ENCODE results near the gene C2CD4B. TPM values are rescaled to one million over a fixed set of nuclear protein-coding genes. Genes with fewer than 3 reads are reported as not detected.
A peak's percentile ranks its signal among the peaks of the same experiment; 100 is the strongest.

The C2CD4B gene, protein sequence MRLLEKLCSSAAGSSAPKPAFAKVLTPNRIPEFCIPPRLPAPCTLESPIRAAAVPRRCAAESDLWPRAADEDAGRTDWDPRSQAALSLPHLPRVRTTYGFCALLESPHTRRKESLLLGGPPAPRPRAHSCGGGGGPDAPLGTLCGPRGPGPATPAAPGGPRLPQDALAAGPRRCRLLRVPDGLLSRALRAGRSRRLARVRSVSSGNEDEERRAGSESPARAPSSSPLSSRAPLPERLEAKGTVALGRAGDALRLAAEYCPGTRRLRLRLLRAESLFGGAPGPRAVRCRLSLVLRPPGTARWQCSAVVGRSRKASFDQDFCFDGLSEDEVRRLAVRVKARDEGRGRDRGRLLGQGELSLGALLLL
- total RNA-seq (2021; ENCODE audit: unreplicated experiment) (0.26 TPM), Bru-seq, nascent RNA (not detected), BruChase-seq, experiment 1, labeled RNA remaining after a 2-hour chase (not detected), BruChase-seq, experiment 2, labeled RNA remaining after a 6-hour chase (percentile 20 among the genes with signal in this experiment)
- not detected for polyA plus RNA-seq (2012; ENCODE audit: insufficient read length)
- long read RNA-seq: 0 reads

- no peak for DNase-seq (ENCODE audit: low read depth, low spot score)
- Histone ChIP-seq H3K4me1 (ENCODE audit: control insufficient read depth, insufficient read depth, low read length) (0 out of 2 replicates have a peak, but pooled peaks cover 4% of the 10 kb centered on the region), H3K36me3 (ENCODE audit: control insufficient read depth, insufficient read depth, low read length) (no peaks in the 10 kb centered on the region), H3K9me3 (ENCODE audit: control insufficient read depth, insufficient read depth, low read depth, low read length) (no peaks in the 10 kb centered on the region), H3K27ac (ENCODE audit: low read length) (no peak within 1 kb of the TSS), H3K4me3 (ENCODE audit: low read depth in 2 of 2, low read length in 2 of 2) (peak within 1 kb of the TSS; percentile 32 to 38), H3K27me3 (ENCODE audit: control insufficient read depth, insufficient read depth, low read length) (peaks cover 46% of the 10 kb centered on the region)
- BruUV-seq (replicated peaks): no TSS peak
- peak; percentile 92 for ATAC-seq
- in situ Hi-C loops (cut with HindIII; ENCODE audit: low pct_unique_long_range_greater_than_20kb, low sequenced_read_pairs): no loop called here
- intact Hi-C loops (cut with micrococcal nuclease; ENCODE audit: unreplicated experiment): no loop called here
- CTCF ChIA-PET: interaction anchor here (1.0 kb wide), 1 partner anchor 89 kb away, joined by 5 read pairs; no protein-coding TSS in a partner anchor
- TF ChIP-seq, protein P1, sequence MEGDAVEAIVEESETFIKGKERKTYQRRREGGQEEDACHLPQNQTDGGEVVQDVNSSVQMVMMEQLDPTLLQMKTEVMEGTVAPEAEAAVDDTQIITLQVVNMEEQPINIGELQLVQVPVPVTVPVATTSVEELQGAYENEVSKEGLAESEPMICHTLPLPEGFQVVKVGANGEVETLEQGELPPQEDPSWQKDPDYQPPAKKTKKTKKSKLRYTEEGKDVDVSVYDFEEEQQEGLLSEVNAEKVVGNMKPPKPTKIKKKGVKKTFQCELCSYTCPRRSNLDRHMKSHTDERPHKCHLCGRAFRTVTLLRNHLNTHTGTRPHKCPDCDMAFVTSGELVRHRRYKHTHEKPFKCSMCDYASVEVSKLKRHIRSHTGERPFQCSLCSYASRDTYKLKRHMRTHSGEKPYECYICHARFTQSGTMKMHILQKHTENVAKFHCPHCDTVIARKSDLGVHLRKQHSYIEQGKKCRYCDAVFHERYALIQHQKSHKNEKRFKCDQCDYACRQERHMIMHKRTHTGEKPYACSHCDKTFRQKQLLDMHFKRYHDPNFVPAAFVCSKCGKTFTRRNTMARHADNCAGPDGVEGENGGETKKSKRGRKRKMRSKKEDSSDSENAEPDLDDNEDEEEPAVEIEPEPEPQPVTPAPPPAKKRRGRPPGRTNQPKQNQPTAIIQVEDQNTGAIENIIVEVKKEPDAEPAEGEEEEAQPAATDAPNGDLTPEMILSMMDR (IDR thresholded peaks at IDR 0.05): no peak; the same call in 1 of the 2 replicates
- TF ChIP-seq SIN3A (IDR thresholded peaks at IDR 0.05; ENCODE audit: borderline replicate concordance, insufficient read depth, low read depth, low read length): no peak
- TF ChIP-seq, protein P2, sequence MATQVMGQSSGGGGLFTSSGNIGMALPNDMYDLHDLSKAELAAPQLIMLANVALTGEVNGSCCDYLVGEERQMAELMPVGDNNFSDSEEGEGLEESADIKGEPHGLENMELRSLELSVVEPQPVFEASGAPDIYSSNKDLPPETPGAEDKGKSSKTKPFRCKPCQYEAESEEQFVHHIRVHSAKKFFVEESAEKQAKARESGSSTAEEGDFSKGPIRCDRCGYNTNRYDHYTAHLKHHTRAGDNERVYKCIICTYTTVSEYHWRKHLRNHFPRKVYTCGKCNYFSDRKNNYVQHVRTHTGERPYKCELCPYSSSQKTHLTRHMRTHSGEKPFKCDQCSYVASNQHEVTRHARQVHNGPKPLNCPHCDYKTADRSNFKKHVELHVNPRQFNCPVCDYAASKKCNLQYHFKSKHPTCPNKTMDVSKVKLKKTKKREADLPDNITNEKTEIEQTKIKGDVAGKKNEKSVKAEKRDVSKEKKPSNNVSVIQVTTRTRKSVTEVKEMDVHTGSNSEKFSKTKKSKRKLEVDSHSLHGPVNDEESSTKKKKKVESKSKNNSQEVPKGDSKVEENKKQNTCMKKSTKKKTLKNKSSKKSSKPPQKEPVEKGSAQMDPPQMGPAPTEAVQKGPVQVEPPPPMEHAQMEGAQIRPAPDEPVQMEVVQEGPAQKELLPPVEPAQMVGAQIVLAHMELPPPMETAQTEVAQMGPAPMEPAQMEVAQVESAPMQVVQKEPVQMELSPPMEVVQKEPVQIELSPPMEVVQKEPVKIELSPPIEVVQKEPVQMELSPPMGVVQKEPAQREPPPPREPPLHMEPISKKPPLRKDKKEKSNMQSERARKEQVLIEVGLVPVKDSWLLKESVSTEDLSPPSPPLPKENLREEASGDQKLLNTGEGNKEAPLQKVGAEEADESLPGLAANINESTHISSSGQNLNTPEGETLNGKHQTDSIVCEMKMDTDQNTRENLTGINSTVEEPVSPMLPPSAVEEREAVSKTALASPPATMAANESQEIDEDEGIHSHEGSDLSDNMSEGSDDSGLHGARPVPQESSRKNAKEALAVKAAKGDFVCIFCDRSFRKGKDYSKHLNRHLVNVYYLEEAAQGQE (IDR thresholded peaks at IDR 0.05; ENCODE audit: insufficient read depth in 1 of 2, low read depth in 2 of 2, low read length in 1 of 2): no peak
- TF ChIP-seq TCF7L2 (IDR thresholded peaks at IDR 0.05; ENCODE audit: low read depth, low read length): no peak
- no peak for TF ChIP-seq POLR2AphosphoS5 (IDR thresholded peaks at IDR 0.05; ENCODE audit: low read depth, low read length)
- POLR2A ChIA-PET: interaction anchor here (0.6 kb wide), 1 partner anchor 452 kb away, joined by 5 read pairs; no protein-coding TSS in a partner anchor
Observed at GRCh38 chr15:62165104-62165792, at the start of gene C2CD4B. TSS of gene C2CD4B (minus strand) at chr15:62165285. CDS start at chr15:62164984, 301 bp downstream.

GRCh38 chr15:62212741-62213140, 47.7 kb upstream of the C2CD4B start:
- CTCF ChIA-PET: no interaction called here
- H3K27ac ChIP-seq (ENCODE audit: low read length): no peak overlapping the region
- DNase-seq (ENCODE audit: low read depth, low spot score): no peak
- H3K4me1 ChIP-seq (ENCODE audit: control insufficient read depth, insufficient read depth, low read length): no peaks in the 10 kb centered on the region
- TF ChIP-seq, protein P1 (IDR thresholded peaks at IDR 0.05): no peak
- TF ChIP-seq TCF7L2 (IDR thresholded peaks at IDR 0.05; ENCODE audit: low read depth, low read length) (no peak), POLR2AphosphoS5 (IDR thresholded peaks at IDR 0.05; ENCODE audit: low read depth, low read length) (no peak), SIN3A (IDR thresholded peaks at IDR 0.05; ENCODE audit: borderline replicate concordance, insufficient read depth, low read depth, low read length) (no peak)
- TF ChIP-seq, protein P2 (IDR thresholded peaks at IDR 0.05; ENCODE audit: insufficient read depth in 1 of 2, low read depth in 2 of 2, low read length in 1 of 2): no peak
- peaks cover 3% of the 10 kb centered on the region; the same call in 1 of the 2 replicates for H3K9me3 ChIP-seq (ENCODE audit: control insufficient read depth, insufficient read depth, low read depth, low read length)
- BruUV-seq (replicated peaks): no TSS peak
- ATAC-seq: no peak
- no peaks in the 10 kb centered on the region for H3K36me3 ChIP-seq (ENCODE audit: control insufficient read depth, insufficient read depth, low read length)
- H3K27me3 ChIP-seq (ENCODE audit: control insufficient read depth, insufficient read depth, low read length): no peaks in the 10 kb centered on the region
- in situ Hi-C loops (cut with HindIII; ENCODE audit: low pct_unique_long_range_greater_than_20kb, low sequenced_read_pairs): no loop called here
- POLR2A ChIA-PET: no interaction called here
- intact Hi-C loops (cut with micrococcal nuclease; ENCODE audit: unreplicated experiment): no loop called here
- no peak overlapping the region for H3K4me3 ChIP-seq (ENCODE audit: low read depth in 2 of 2, low read length in 2 of 2)
